ENCODE results near the gene CSNK1G3. TPM values are rescaled to one million over a fixed set of nuclear protein-coding genes. Genes with fewer than 3 reads are reported as not detected.

Gene CSNK1G3
- total RNA-seq, 2 experiments from 2014 or later, result 87.2 to 92.3 TPM

- TF ChIP-seq CTCF (IDR thresholded peaks at IDR 0.05), result no peak
- Mint-ChIP-seq H3K4me1 (ENCODE audit: low read depth) (no peaks in the 10 kb centered on the region), H3K36me3 (ENCODE audit: low read depth) (peaks cover 74% of the 10 kb centered on the region), H3K27me3 (no peaks in the 10 kb centered on the region), H3K27ac (no peak overlapping the region), H3K4me3 (no peak overlapping the region), H3K9me3 (no peaks in the 10 kb centered on the region)
- Histone ChIP-seq H3K4me3 (ENCODE audit: low read length) (no peak overlapping the region), H3K27me3 (ENCODE audit: control insufficient read depth in 1 of 2, insufficient read depth in 2 of 2, low read length in 2 of 2) (no peaks in the 10 kb centered on the region), H3K9me3 (ENCODE audit: control insufficient read depth in 1 of 2, insufficient read depth in 1 of 2, low read length in 2 of 2) (no peaks in the 10 kb centered on the region), H3K36me3 (ENCODE audit: insufficient read depth, low read length) (peaks cover 23% of the 10 kb centered on the region), H3K4me1 (ENCODE audit: insufficient read depth, low read length) (no peaks in the 10 kb centered on the region), H3K27ac (ENCODE audit: low read depth in 1 of 2, low read length in 2 of 2) (no peak overlapping the region)
- DNase-seq, result no peak
- CTCF ChIA-PET, result interaction anchor here (1.5 kb wide), 1 partner anchor 13 kb away, joined by 4 read pairs; no protein-coding TSS in a partner anchor
- POLR2A ChIA-PET, result no interaction called here
- intact Hi-C loops (cut with DNase I, micrococcal nuclease), result no loop called here
- ATAC-seq (ENCODE audit: poor library complexity), result no peak
These were observed 86.2 kb downstream of the CSNK1G3 start for GRCh38 chr5:123598028-123598689.

- Mint-ChIP-seq H3K36me3 (ENCODE audit: low read depth) (peaks cover 70% of the 10 kb centered on the region), H3K27me3 (no peaks in the 10 kb centered on the region), H3K9me3 (no peaks in the 10 kb centered on the region), H3K4me3 (no peak overlapping the region), H3K27ac (no peak overlapping the region), H3K4me1 (ENCODE audit: low read depth) (no peaks in the 10 kb centered on the region)
- Histone ChIP-seq H3K9me3 (ENCODE audit: control insufficient read depth in 1 of 2, insufficient read depth in 1 of 2, low read length in 2 of 2) (no peaks in the 10 kb centered on the region), H3K4me1 (ENCODE audit: insufficient read depth, low read length) (no peaks in the 10 kb centered on the region), H3K36me3 (ENCODE audit: insufficient read depth, low read length) (peaks cover 19% of the 10 kb centered on the region), H3K4me3 (ENCODE audit: low read length) (no peak overlapping the region), H3K27ac (ENCODE audit: low read depth in 1 of 2, low read length in 2 of 2) (no peak overlapping the region), H3K27me3 (ENCODE audit: control insufficient read depth in 1 of 2, insufficient read depth in 2 of 2, low read length in 2 of 2) (no peaks in the 10 kb centered on the region)
- ChIA-PET POLR2A (no interaction called here), CTCF (no interaction called here)
- ATAC-seq (ENCODE audit: poor library complexity) (no peak), DNase-seq (no peak)
- no peak for TF ChIP-seq CTCF (IDR thresholded peaks at IDR 0.05)
- intact Hi-C loops (cut with DNase I, micrococcal nuclease), result no loop called here
These were observed 87.2 kb downstream of the CSNK1G3 start for GRCh38 chr5:123599171-123599570.

GRCh38 chr5:123601610-123602009, 89.6 kb downstream of the CSNK1G3 start:
- Mint-ChIP-seq H3K36me3 (ENCODE audit: low read depth) (peaks cover 52% of the 10 kb centered on the region), H3K27ac (no peak overlapping the region), H3K27me3 (no peaks in the 10 kb centered on the region), H3K9me3 (no peaks in the 10 kb centered on the region), H3K4me1 (ENCODE audit: low read depth) (no peaks in the 10 kb centered on the region), H3K4me3 (no peak overlapping the region)
- peaks cover 5% of the 10 kb centered on the region for H3K36me3 ChIP-seq (ENCODE audit: insufficient read depth, low read length)
- ATAC-seq (ENCODE audit: poor library complexity), result no peak
- H3K27ac ChIP-seq (ENCODE audit: low read depth in 1 of 2, low read length in 2 of 2), result no peak overlapping the region
- intact Hi-C loops (cut with DNase I, micrococcal nuclease), result loop anchor here in 1 of 2 experiments (5.0 kb wide), 1 partner anchor 1644 kb away; no protein-coding TSS in a partner anchor
- DNase-seq, result no peak
- no peaks in the 10 kb centered on the region for H3K27me3 ChIP-seq (ENCODE audit: control insufficient read depth in 1 of 2, insufficient read depth in 2 of 2, low read length in 2 of 2)
- POLR2A ChIA-PET, result no interaction called here
- no peak overlapping the region for H3K4me3 ChIP-seq (ENCODE audit: low read length)
- H3K4me1 ChIP-seq (ENCODE audit: insufficient read depth, low read length), result no peaks in the 10 kb centered on the region
- no peaks in the 10 kb centered on the region for H3K9me3 ChIP-seq (ENCODE audit: control insufficient read depth in 1 of 2, insufficient read depth in 1 of 2, low read length in 2 of 2)
- CTCF ChIA-PET, result no interaction called here
- TF ChIP-seq CTCF (IDR thresholded peaks at IDR 0.05), result no peak

All from CD4-positive, alpha-beta T cell (primary cell).